ENCODE data around the gene TAF5L.

TAF5L gene

DNA sequence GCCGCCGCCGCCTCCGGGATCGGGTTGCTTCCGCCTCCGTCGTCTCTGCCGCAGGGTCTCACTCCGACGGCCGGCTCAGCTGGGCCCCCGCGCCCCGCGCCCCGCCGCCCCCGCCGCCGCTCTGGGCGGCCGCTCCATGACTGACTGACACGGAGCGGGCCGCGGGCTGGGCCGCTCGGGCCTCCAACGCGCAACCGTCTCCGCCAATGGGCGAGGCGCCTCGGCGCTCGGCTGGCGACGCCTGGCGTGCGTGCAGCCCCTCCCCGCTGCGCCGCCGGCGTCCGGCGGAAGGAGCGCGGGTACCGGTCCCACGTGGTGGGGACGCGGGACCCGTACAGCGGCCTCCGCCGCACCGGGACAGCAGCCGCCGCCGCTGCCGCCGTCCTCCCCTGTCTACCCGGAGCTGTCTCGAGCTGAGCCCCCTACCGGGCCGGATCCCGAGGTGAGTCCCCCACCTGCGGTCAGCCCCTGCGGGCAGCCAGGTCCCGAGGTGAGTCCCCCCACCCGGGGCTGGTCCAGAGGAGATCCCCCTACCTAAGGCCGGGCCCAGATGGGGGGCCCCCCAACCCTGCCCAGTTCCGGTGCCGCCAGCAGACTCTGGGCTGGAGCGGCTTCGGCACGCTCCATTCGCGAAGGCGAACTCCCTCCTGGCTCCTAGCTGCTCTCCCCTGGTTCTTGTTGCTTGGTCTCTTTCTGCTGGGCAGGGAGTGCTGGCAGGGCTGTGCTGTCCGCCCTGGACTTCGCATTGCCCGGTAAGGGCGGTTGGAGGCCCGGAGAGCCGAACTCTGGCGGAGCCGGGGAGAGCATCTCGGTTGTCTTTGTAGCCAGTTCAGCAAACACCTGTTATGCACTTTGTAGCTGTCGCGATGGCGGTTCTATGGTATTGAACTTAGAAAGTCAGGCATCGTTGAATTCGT lies at the start of gene TAF5L, which contains the start of gene URB2:
TSS of gene TAF5L (minus strand) at position 208 of the 917 bp plus-strand sequence. CDS start 11,640 bp downstream, outside the sequence.
TSS of gene URB2 (plus strand) at position 333 of the 917 bp plus-strand sequence. CDS start 1,387 bp downstream, outside the sequence.
- H3K27me3 Mint-ChIP-seq (ENCODE audit: low read depth, poor library complexity), result no peaks in the 10 kb centered on the region
- H3K4me3 Mint-ChIP-seq, result peak within 1 kb of the TSS; percentile 97
- H3K4me1 Mint-ChIP-seq, result peaks cover 36% of the 10 kb centered on the region
- H3K36me3 Mint-ChIP-seq (ENCODE audit: low read depth), result peaks cover 15% of the 10 kb centered on the region
- peak; percentile 85 for DNase-seq
- H3K9me3 Mint-ChIP-seq, result no peaks in the 10 kb centered on the region
- no peak for TF ChIP-seq CTCF (IDR thresholded peaks at IDR 0.05)
- peak within 1 kb of the TSS; percentile 95 for H3K27ac Mint-ChIP-seq

- H3K4me3 Mint-ChIP-seq, result no peak overlapping the region
- H3K4me1 Mint-ChIP-seq, result no peaks in the 10 kb centered on the region
- no peak overlapping the region for H3K27ac Mint-ChIP-seq
- peaks cover 3% of the 10 kb centered on the region for H3K9me3 Mint-ChIP-seq
- no peak for DNase-seq
- no peak for TF ChIP-seq CTCF (IDR thresholded peaks at IDR 0.05)
- H3K36me3 Mint-ChIP-seq (ENCODE audit: low read depth), result no peaks in the 10 kb centered on the region
- peaks cover 7% of the 10 kb centered on the region for H3K27me3 Mint-ChIP-seq (ENCODE audit: low read depth, poor library complexity)
Measured at GRCh38 chr1:229675396-229675795, 49.5 kb upstream of the TAF5L start.

GRCh38 chr1:229674042-229674441 lies 48.1 kb upstream of the TAF5L start:
- H3K27me3 Mint-ChIP-seq (ENCODE audit: low read depth, poor library complexity), result peaks cover 7% of the 10 kb centered on the region
- no peak overlapping the region for H3K27ac Mint-ChIP-seq
- no peak overlapping the region for H3K4me3 Mint-ChIP-seq
- TF ChIP-seq CTCF (IDR thresholded peaks at IDR 0.05), result no peak
- no peaks in the 10 kb centered on the region for H3K36me3 Mint-ChIP-seq (ENCODE audit: low read depth)
- H3K4me1 Mint-ChIP-seq, result no peaks in the 10 kb centered on the region
- no peaks in the 10 kb centered on the region for H3K9me3 Mint-ChIP-seq
- no peak for DNase-seq

GRCh38 chr1:229672246-229672645 lies 46.3 kb upstream of the TAF5L start:
- Mint-ChIP-seq H3K4me1 (no peaks in the 10 kb centered on the region), H3K4me3 (no peak overlapping the region), H3K27ac (no peak overlapping the region), H3K9me3 (no peaks in the 10 kb centered on the region), H3K36me3 (ENCODE audit: low read depth) (no peaks in the 10 kb centered on the region), H3K27me3 (ENCODE audit: low read depth, poor library complexity) (peaks cover 7% of the 10 kb centered on the region)
- no peak for DNase-seq
- no peak for TF ChIP-seq CTCF (IDR thresholded peaks at IDR 0.05)

- Mint-ChIP-seq H3K9me3 (no peaks in the 10 kb centered on the region), H3K4me3 (no peak overlapping the region), H3K36me3 (ENCODE audit: low read depth) (no peaks in the 10 kb centered on the region), H3K27me3 (ENCODE audit: low read depth, poor library complexity) (peaks cover 7% of the 10 kb centered on the region), H3K4me1 (no peaks in the 10 kb centered on the region), H3K27ac (no peak overlapping the region)
- DNase-seq, result no peak
- TF ChIP-seq CTCF (IDR thresholded peaks at IDR 0.05), result no peak
Measured at GRCh38 chr1:229671310-229671709, 45.4 kb upstream of the TAF5L start.
